WTC11 (cell line): ENCODE measurements around the gene NCOA1. TPM values are rescaled to one million over a fixed set of nuclear protein-coding genes. Genes with fewer than 3 reads are reported as not detected.
A peak's percentile ranks its signal among the peaks of the same experiment; 100 is the strongest.
"Not testable (repeated sequence)": the region's sequence is repeated elsewhere in the genome, so short reads cannot be mapped to it uniquely, and the experiment has no call there.

Source experiments
- ATAC-seq: fragments of 200-7000 bp; cut with Tn5 transposase; 2 replicates; pipeline ENCODE4 v1.10.0; 2021; ENCODE audit warnings: mild to moderate bottlenecking, moderate library complexity
- CTCF ChIA-PET: fragments of 300-600 bp; sonication (Branson Sonifier 250); formaldehyde crosslinking; loops from one replicate; lab custom pipeline; 2021; ENCODE audit warnings: antibody characterized with exemption; lab: Charles Lee
- POLR2A ChIA-PET: fragments of 350-600 bp; sonication (Branson Sonifier 250); formaldehyde crosslinking; loops from one replicate; lab custom pipeline; 2021; ENCODE audit warnings: antibody characterized with exemption; lab: Charles Lee
- DNase-seq: peaks from one replicate; pipeline ENCODE4 v3.0.0; 2021; ENCODE audit warnings: low spot score
- H3K27ac Mint-ChIP-seq: 2 replicates; pipeline ENCODE4 v1.8.0; 2021; ENCODE audit warnings: mixed read lengths
- H3K27me3 Mint-ChIP-seq: 2 replicates; pipeline ENCODE4 v1.8.0; 2021; ENCODE audit warnings: low read depth, mild to moderate bottlenecking, moderate library complexity, mixed read lengths
- H3K36me3 Mint-ChIP-seq: 2 replicates; pipeline ENCODE4 v1.8.0; 2021; ENCODE audit warnings: mixed read lengths
- H3K4me1 Mint-ChIP-seq: 2 replicates; pipeline ENCODE4 v1.8.0; 2022; ENCODE audit warnings: mixed read lengths
- H3K4me3 Mint-ChIP-seq: 2 replicates; pipeline ENCODE4 v1.8.0; 2021; ENCODE audit warnings: mild to moderate bottlenecking, moderate library complexity, mixed read lengths
- H3K9me3 Mint-ChIP-seq: 2 replicates; pipeline ENCODE4 v1.8.0; 2021; ENCODE audit warnings: mixed read lengths
- CREM ChIP-seq: sonication (generic); formaldehyde crosslinking; IDR thresholded peaks from 2 replicates; pipeline ENCODE4 v1.8.1; 2022; ENCODE audit warnings: mild to moderate bottlenecking, missing genetic modification reagents, moderate library complexity
- GRHL2 ChIP-seq: fragments of 250-450 bp; sonication (Bioruptor Pico); IDR thresholded peaks from 2 replicates; pipeline ENCODE4 v1.8.0; 2022; ENCODE audit warnings: mild to moderate bottlenecking, moderate library complexity; ENCODE audit not compliant: insufficient replicate concordance, severe bottlenecking
- IRF2 ChIP-seq: sonication (generic); formaldehyde crosslinking; IDR thresholded peaks from 2 replicates; pipeline ENCODE4 v1.8.0; 2022; ENCODE audit warnings: low read depth, missing genetic modification reagents, borderline replicate concordance
- JUN ChIP-seq: sonication (generic); formaldehyde crosslinking; IDR thresholded peaks from 2 replicates; pipeline ENCODE4 v1.8.0; 2023; ENCODE audit warnings: mild to moderate bottlenecking, missing genetic modification reagents
- NR1H2 ChIP-seq: sonication (generic); formaldehyde crosslinking; IDR thresholded peaks from 2 replicates; pipeline ENCODE4 v1.9.0; 2021; ENCODE audit warnings: mild to moderate bottlenecking, moderate library complexity, missing genetic modification reagents
- NR2C2 ChIP-seq: sonication (generic); formaldehyde crosslinking; IDR thresholded peaks from 2 replicates; pipeline ENCODE4 v1.8.0; 2022; ENCODE audit warnings: mild to moderate bottlenecking, missing genetic modification reagents
- RELA ChIP-seq: sonication (generic); formaldehyde crosslinking; IDR thresholded peaks from 2 replicates; pipeline ENCODE4 v1.8.1; 2022; ENCODE audit warnings: missing genetic modification reagents, mild to moderate bottlenecking, borderline replicate concordance
- TEAD4 ChIP-seq: sonication (generic); formaldehyde crosslinking; IDR thresholded peaks from 2 replicates; pipeline ENCODE4 v1.8.0; 2022; ENCODE audit warnings: mild to moderate bottlenecking, missing genetic modification reagents
- TP53 ChIP-seq: sonication (generic); formaldehyde crosslinking; IDR thresholded peaks from 2 replicates; pipeline ENCODE4 v1.8.1; 2023; ENCODE audit warnings: mild to moderate bottlenecking, missing genetic modification reagents
- ZNF121 ChIP-seq: sonication (generic); formaldehyde crosslinking; IDR thresholded peaks from 2 replicates; pipeline ENCODE4 v1.8.0; 2023; ENCODE audit warnings: missing genetic modification reagents
- ZNF219 ChIP-seq: sonication (generic); formaldehyde crosslinking; IDR thresholded peaks from 2 replicates; pipeline ENCODE4 v1.8.0; 2023; ENCODE audit warnings: missing genetic modification reagents, mild to moderate bottlenecking, borderline replicate concordance
- ZNF416 ChIP-seq: fragments of 250-450 bp; sonication (Bioruptor Pico); IDR thresholded peaks from 2 replicates; pipeline ENCODE4 v1.9.0; 2021; ENCODE audit warnings: mild to moderate bottlenecking, inconsistent platforms
- ZNF671 ChIP-seq: fragments of 250-450 bp; sonication (Bioruptor Pico); IDR thresholded peaks from 2 replicates; pipeline ENCODE4 v1.8.0; 2021; ENCODE audit warnings: mild to moderate bottlenecking
- total RNA-seq: library from RNA; stranded (reverse); gene quantifications from 3 replicates; pipeline ENCODE4 v1.2.3, GENCODE V29; 2021
- TF ChIP-seq, protein P1 (sequence below): sonication (generic); formaldehyde crosslinking; IDR thresholded peaks from 2 replicates; pipeline ENCODE4 v1.8.0; 2023; ENCODE audit warnings: missing genetic modification reagents, mild to moderate bottlenecking, borderline replicate concordance
- TF ChIP-seq, protein P2 (sequence below): sonication (generic); formaldehyde crosslinking; IDR thresholded peaks from 2 replicates; pipeline ENCODE4 v1.8.0; 2022; ENCODE audit warnings: mild to moderate bottlenecking, missing genetic modification reagents
- TF ChIP-seq, protein P3 (sequence below): sonication (generic); formaldehyde crosslinking; conservative IDR thresholded peaks from 2 replicates; pipeline ENCODE4 v1.8.1; 2022; ENCODE audit warnings: mild to moderate bottlenecking, missing genetic modification reagents
- TF ChIP-seq, protein P4 (sequence below): sonication (generic); formaldehyde crosslinking; IDR thresholded peaks from 2 replicates; pipeline ENCODE4 v1.8.0; 2022; ENCODE audit warnings: mild to moderate bottlenecking, missing genetic modification reagents
- TF ChIP-seq, protein P5 (sequence below): sonication (generic); formaldehyde crosslinking; IDR thresholded peaks from 2 replicates; pipeline ENCODE4 v1.8.1; 2023; ENCODE audit warnings: mild to moderate bottlenecking, moderate library complexity, missing genetic modification reagents
- TF ChIP-seq, protein P6 (sequence below): sonication (generic); formaldehyde crosslinking; IDR thresholded peaks from 2 replicates; pipeline ENCODE4 v1.8.1; 2022; ENCODE audit warnings: missing genetic modification reagents, borderline replicate concordance

The NCOA1 gene
- total RNA-seq, 1 experiment from 2014 or later = 16.9 TPM

DNA sequence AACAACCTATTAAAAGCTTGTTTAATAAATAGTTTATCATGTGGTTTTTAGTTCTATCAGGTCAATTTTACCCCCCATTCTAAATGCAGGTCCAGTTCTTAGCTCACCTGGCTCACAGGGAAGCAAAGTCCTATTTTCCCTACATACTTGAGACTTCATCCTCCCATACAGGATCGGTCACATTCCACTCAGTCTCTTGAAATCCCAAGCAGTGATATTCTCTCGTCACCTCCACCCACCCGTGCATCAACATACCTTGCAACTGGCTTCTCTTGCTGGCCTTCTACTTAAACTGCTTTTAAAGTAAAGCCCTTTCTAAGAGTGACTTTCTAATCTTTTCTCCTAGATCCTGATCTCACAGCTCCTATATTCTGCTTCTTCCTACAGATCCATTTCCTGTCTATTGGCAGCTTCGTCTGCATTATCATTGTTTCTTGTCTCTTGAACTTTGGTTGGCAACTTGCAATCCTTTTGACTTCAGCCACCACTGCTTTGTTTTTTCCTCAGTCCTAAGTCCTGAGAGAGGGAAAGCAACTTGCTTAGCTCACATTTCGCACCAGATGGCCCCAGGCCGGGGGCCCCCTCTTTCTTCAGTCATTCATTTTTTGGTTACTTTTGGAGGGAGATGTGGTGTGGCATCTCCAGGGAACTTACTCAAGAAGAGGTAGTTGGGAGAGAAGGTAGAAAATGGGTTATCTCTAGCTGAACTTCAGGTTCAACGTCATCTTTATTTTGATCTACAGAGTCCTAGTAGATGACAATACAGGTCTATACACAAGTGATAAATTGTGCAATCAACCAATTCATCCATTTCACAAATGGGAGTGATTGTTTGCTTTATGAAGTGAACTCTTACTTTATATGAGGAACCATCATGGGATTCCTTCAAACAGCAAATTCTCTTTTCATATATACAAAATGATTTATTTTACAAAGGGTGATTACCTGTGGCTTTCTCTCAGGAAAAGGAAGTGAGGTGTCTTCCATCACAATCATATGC lies 23.9 kb upstream of the NCOA1 start:
- H3K27me3 Mint-ChIP-seq = no peaks in the 10 kb centered on the region; the same call in 1 of the 2 replicates
- CTCF ChIA-PET = no interaction called here
- H3K4me1 Mint-ChIP-seq = peaks cover 16% of the 10 kb centered on the region
- POLR2A ChIA-PET = no interaction called here
- DNase-seq = no peak
- ATAC-seq = peak; percentile 68
- TF ChIP-seq IRF2 (CRISPR knock-in tag) (no peak), ZNF671 (CRISPR knock-in tag) (no peak), ZNF416 (CRISPR knock-in tag) (no peak), CREM (CRISPR knock-in tag) (no peak), JUN (CRISPR knock-in tag) (no peak), ZNF121 (CRISPR knock-in tag) (no peak), GRHL2 (no peak), TEAD4 (CRISPR knock-in tag) (no peak), ZNF219 (CRISPR knock-in tag) (no peak), TP53 (CRISPR knock-in tag) (no peak), NR1H2 (CRISPR knock-in tag) (no peak), NR2C2 (CRISPR knock-in tag) (no peak), RELA (CRISPR knock-in tag) (no peak)
- TF ChIP-seq, protein P1, sequence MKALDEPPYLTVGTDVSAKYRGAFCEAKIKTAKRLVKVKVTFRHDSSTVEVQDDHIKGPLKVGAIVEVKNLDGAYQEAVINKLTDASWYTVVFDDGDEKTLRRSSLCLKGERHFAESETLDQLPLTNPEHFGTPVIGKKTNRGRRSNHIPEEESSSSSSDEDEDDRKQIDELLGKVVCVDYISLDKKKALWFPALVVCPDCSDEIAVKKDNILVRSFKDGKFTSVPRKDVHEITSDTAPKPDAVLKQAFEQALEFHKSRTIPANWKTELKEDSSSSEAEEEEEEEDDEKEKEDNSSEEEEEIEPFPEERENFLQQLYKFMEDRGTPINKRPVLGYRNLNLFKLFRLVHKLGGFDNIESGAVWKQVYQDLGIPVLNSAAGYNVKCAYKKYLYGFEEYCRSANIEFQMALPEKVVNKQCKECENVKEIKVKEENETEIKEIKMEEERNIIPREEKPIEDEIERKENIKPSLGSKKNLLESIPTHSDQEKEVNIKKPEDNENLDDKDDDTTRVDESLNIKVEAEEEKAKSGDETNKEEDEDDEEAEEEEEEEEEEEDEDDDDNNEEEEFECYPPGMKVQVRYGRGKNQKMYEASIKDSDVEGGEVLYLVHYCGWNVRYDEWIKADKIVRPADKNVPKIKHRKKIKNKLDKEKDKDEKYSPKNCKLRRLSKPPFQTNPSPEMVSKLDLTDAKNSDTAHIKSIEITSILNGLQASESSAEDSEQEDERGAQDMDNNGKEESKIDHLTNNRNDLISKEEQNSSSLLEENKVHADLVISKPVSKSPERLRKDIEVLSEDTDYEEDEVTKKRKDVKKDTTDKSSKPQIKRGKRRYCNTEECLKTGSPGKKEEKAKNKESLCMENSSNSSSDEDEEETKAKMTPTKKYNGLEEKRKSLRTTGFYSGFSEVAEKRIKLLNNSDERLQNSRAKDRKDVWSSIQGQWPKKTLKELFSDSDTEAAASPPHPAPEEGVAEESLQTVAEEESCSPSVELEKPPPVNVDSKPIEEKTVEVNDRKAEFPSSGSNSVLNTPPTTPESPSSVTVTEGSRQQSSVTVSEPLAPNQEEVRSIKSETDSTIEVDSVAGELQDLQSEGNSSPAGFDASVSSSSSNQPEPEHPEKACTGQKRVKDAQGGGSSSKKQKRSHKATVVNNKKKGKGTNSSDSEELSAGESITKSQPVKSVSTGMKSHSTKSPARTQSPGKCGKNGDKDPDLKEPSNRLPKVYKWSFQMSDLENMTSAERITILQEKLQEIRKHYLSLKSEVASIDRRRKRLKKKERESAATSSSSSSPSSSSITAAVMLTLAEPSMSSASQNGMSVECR = no peak
- TF ChIP-seq, protein P2, sequence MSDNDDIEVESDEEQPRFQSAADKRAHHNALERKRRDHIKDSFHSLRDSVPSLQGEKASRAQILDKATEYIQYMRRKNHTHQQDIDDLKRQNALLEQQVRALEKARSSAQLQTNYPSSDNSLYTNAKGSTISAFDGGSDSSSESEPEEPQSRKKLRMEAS = no peak
- TF ChIP-seq, protein P3, sequence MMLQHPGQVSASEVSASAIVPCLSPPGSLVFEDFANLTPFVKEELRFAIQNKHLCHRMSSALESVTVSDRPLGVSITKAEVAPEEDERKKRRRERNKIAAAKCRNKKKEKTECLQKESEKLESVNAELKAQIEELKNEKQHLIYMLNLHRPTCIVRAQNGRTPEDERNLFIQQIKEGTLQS = no peak
- TF ChIP-seq, protein P4, sequence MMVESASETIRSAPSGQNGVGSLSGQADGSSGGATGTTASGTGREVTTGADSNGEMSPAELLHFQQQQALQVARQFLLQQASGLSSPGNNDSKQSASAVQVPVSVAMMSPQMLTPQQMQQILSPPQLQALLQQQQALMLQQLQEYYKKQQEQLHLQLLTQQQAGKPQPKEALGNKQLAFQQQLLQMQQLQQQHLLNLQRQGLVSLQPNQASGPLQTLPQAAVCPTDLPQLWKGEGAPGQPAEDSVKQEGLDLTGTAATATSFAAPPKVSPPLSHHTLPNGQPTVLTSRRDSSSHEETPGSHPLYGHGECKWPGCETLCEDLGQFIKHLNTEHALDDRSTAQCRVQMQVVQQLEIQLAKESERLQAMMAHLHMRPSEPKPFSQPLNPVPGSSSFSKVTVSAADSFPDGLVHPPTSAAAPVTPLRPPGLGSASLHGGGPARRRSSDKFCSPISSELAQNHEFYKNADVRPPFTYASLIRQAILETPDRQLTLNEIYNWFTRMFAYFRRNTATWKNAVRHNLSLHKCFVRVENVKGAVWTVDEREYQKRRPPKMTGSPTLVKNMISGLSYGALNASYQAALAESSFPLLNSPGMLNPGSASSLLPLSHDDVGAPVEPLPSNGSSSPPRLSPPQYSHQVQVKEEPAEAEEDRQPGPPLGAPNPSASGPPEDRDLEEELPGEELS = no peak
- TF ChIP-seq, protein P5, sequence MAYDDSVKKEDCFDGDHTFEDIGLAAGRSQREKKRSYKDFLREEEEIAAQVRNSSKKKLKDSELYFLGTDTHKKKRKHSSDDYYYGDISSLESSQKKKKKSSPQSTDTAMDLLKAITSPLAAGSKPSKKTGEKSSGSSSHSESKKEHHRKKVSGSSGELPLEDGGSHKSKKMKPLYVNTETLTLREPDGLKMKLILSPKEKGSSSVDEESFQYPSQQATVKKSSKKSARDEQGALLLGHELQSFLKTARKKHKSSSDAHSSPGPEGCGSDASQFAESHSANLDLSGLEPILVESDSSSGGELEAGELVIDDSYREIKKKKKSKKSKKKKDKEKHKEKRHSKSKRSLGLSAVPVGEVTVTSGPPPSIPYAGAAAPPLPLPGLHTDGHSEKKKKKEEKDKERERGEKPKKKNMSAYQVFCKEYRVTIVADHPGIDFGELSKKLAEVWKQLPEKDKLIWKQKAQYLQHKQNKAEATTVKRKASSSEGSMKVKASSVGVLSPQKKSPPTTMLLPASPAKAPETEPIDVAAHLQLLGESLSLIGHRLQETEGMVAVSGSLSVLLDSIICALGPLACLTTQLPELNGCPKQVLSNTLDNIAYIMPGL (CRISPR knock-in tag) = no peak
- TF ChIP-seq, protein P6, sequence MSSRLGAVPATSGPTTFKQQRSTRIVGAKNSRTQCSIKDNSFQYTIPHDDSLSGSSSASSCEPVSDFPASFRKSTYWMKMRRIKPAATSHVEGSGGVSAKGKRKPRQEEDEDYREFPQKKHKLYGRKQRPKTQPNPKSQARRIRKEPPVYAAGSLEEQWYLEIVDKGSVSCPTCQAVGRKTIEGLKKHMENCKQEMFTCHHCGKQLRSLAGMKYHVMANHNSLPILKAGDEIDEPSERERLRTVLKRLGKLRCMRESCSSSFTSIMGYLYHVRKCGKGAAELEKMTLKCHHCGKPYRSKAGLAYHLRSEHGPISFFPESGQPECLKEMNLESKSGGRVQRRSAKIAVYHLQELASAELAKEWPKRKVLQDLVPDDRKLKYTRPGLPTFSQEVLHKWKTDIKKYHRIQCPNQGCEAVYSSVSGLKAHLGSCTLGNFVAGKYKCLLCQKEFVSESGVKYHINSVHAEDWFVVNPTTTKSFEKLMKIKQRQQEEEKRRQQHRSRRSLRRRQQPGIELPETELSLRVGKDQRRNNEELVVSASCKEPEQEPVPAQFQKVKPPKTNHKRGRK (CRISPR knock-in tag) = no peak
- TF ChIP-seq, all 79 proteins: peak for 0
- Mint-ChIP-seq H3K36me3 (no peaks in the 10 kb centered on the region), H3K27ac (peak overlapping the region; percentile 79), H3K4me3 (no peak overlapping the region), H3K9me3 (peaks cover 9% of the 10 kb centered on the region)

DNA sequence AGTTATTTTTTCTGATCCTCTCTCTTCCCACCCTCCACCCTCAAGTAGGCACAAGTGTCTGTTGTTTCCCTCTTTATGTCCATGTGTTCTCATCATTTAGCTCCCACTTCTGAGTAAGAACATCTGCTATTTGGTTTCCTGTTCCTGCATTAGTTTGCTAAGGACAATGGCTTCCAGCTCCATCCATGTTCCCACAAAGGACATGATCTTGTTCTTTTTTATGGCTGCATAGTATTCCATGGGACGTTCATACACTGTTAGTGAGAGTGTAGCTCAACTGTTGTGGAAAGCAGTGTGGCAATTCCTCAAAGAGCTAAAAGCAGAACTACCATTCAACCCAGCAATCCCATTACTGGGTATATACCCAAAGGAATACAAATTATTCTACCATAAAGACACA lies 22.6 kb upstream of the NCOA1 start:
- Mint-ChIP-seq H3K9me3 (peaks cover 12% of the 10 kb centered on the region), H3K4me1 (peaks cover 16% of the 10 kb centered on the region)
- H3K27me3 Mint-ChIP-seq, ATAC-seq, CTCF ChIA-PET, H3K36me3 Mint-ChIP-seq, H3K27ac Mint-ChIP-seq, H3K4me3 Mint-ChIP-seq, DNase-seq: not testable (repeated sequence)
- POLR2A ChIA-PET = interaction anchor here (0.6 kb wide), 1 partner anchor 48 kb away, joined by 9 read pairs; no protein-coding TSS in a partner anchor
